ENCODE results near the gene BCAS3.

BCAS3 gene

GRCh38 chr17:61167075-61167474, 489.4 kb downstream of the BCAS3 start:
- no CpG with 5 or more reads among the region's 1 CpG for WGBS (ENCODE audit: extremely low coverage, insufficient coverage, insufficient read length)
- Histone ChIP-seq H3K27ac (ENCODE audit: low read depth, low read length) (no peak overlapping the region), H3K4me1 (ENCODE audit: control insufficient read depth in 1 of 2, insufficient read depth in 2 of 2, low read length in 2 of 2) (no peaks in the 10 kb centered on the region), H3K18ac (ENCODE audit: low read length) (no peak overlapping the region), H3K79me2 (ENCODE audit: control insufficient read depth, insufficient read depth, low read length, poor library complexity) (no peaks in the 10 kb centered on the region), H3K9ac (ENCODE audit: low read length) (no peak overlapping the region), H3K4me2 (ENCODE audit: low read length) (no peak overlapping the region), H2AFZ (ENCODE audit: insufficient read depth, low read length, poor library complexity) (no peak overlapping the region), H3K23ac (ENCODE audit: low read length) (no peak overlapping the region), H4K91ac (ENCODE audit: low read depth, low read length) (no peak overlapping the region), H3K4me3 (ENCODE audit: low read depth, low read length) (no peak overlapping the region), H2BK120ac (ENCODE audit: insufficient read depth, low read length, poor library complexity) (no peak overlapping the region), H3K9me3 (ENCODE audit: insufficient read depth, low read depth, low read length) (no peaks in the 10 kb centered on the region), H4K12ac (ENCODE audit: low read depth, low read length) (no peak overlapping the region), H3K79me1 (ENCODE audit: low read length) (no peaks in the 10 kb centered on the region), H4K8ac (ENCODE audit: low read depth, low read length) (no peak overlapping the region), H2BK5ac (ENCODE audit: low read depth, low read length, poor library complexity) (no peak overlapping the region), H2BK12ac (ENCODE audit: low read length) (no peak overlapping the region), H3K27me3 (ENCODE audit: insufficient read depth, low read length) (no peaks in the 10 kb centered on the region), H3K4ac (ENCODE audit: low read depth, low read length) (no peak overlapping the region), H3K14ac (ENCODE audit: low read length) (no peak overlapping the region), H2AK5ac (ENCODE audit: low read length) (no peak overlapping the region), H3K36me3 (ENCODE audit: control insufficient read depth in 1 of 2, insufficient read depth in 2 of 2, low read length in 2 of 2) (peaks cover 0 to 2% of the 10 kb centered on the region in 2 experiments)
- DNase-seq, result no peak

GRCh38 chr17:61168506-61168905, 490.9 kb downstream of the BCAS3 start:
- no peak overlapping the region for H3K4me3 ChIP-seq (ENCODE audit: low read depth, low read length)
- H2BK120ac ChIP-seq (ENCODE audit: insufficient read depth, low read length, poor library complexity), result no peak overlapping the region
- no peaks in the 10 kb centered on the region for H3K4me1 ChIP-seq (ENCODE audit: control insufficient read depth in 1 of 2, insufficient read depth in 2 of 2, low read length in 2 of 2)
- no peak overlapping the region for H2AK5ac ChIP-seq (ENCODE audit: low read length)
- H2BK12ac ChIP-seq (ENCODE audit: low read length), result no peak overlapping the region
- peaks cover 0 to 2% of the 10 kb centered on the region in 2 experiments for H3K36me3 ChIP-seq (ENCODE audit: control insufficient read depth in 1 of 2, insufficient read depth in 2 of 2, low read length in 2 of 2)
- H3K79me2 ChIP-seq (ENCODE audit: control insufficient read depth, insufficient read depth, low read length, poor library complexity), result no peaks in the 10 kb centered on the region
- no peak overlapping the region for H3K18ac ChIP-seq (ENCODE audit: low read length)
- H2BK5ac ChIP-seq (ENCODE audit: low read depth, low read length, poor library complexity), result no peak overlapping the region
- H3K9me3 ChIP-seq (ENCODE audit: insufficient read depth, low read depth, low read length), result no peaks in the 10 kb centered on the region
- H3K27ac ChIP-seq (ENCODE audit: low read depth, low read length), result no peak overlapping the region
- no peak overlapping the region for H3K23ac ChIP-seq (ENCODE audit: low read length)
- no peaks in the 10 kb centered on the region for H3K79me1 ChIP-seq (ENCODE audit: low read length)
- no peak overlapping the region for H3K9ac ChIP-seq (ENCODE audit: low read length)
- no peak overlapping the region for H4K91ac ChIP-seq (ENCODE audit: low read depth, low read length)
- H4K8ac ChIP-seq (ENCODE audit: low read depth, low read length), result no peak overlapping the region
- WGBS (ENCODE audit: extremely low coverage, insufficient coverage, insufficient read length), result no CpG with 5 or more reads among the region's 2 CpGs
- no peak overlapping the region for H4K12ac ChIP-seq (ENCODE audit: low read depth, low read length)
- no peak for DNase-seq
- no peaks in the 10 kb centered on the region for H3K27me3 ChIP-seq (ENCODE audit: insufficient read depth, low read length)
- H2AFZ ChIP-seq (ENCODE audit: insufficient read depth, low read length, poor library complexity), result no peak overlapping the region
- H3K4ac ChIP-seq (ENCODE audit: low read depth, low read length), result no peak overlapping the region
- no peak overlapping the region for H3K14ac ChIP-seq (ENCODE audit: low read length)
- no peak overlapping the region for H3K4me2 ChIP-seq (ENCODE audit: low read length)

GRCh38 chr17:61174310-61174709, 496.7 kb downstream of the BCAS3 start:
- H2BK12ac ChIP-seq (ENCODE audit: low read length), result no peak overlapping the region
- H3K79me1 ChIP-seq (ENCODE audit: low read length), result no peaks in the 10 kb centered on the region
- H3K9me3 ChIP-seq (ENCODE audit: insufficient read depth, low read depth, low read length), result no peaks in the 10 kb centered on the region
- no CpG with 5 or more reads among the region's 1 CpG for WGBS (ENCODE audit: extremely low coverage, insufficient coverage, insufficient read length)
- no peak overlapping the region for H2BK120ac ChIP-seq (ENCODE audit: insufficient read depth, low read length, poor library complexity)
- H4K12ac ChIP-seq (ENCODE audit: low read depth, low read length), result no peak overlapping the region
- H3K4me2 ChIP-seq (ENCODE audit: low read length), result no peak overlapping the region
- H3K14ac ChIP-seq (ENCODE audit: low read length), result no peak overlapping the region
- no peak overlapping the region for H3K9ac ChIP-seq (ENCODE audit: low read length)
- H3K18ac ChIP-seq (ENCODE audit: low read length), result no peak overlapping the region
- no peak overlapping the region for H2AK5ac ChIP-seq (ENCODE audit: low read length)
- H3K23ac ChIP-seq (ENCODE audit: low read length), result no peak overlapping the region
- no peak overlapping the region for H3K4ac ChIP-seq (ENCODE audit: low read depth, low read length)
- no peak overlapping the region for H4K91ac ChIP-seq (ENCODE audit: low read depth, low read length)
- no peak overlapping the region for H2BK5ac ChIP-seq (ENCODE audit: low read depth, low read length, poor library complexity)
- H3K79me2 ChIP-seq (ENCODE audit: control insufficient read depth, insufficient read depth, low read length, poor library complexity), result no peaks in the 10 kb centered on the region
- H3K4me1 ChIP-seq (ENCODE audit: control insufficient read depth in 1 of 2, insufficient read depth in 2 of 2, low read length in 2 of 2), result no peaks in the 10 kb centered on the region
- no peak overlapping the region for H3K4me3 ChIP-seq (ENCODE audit: low read depth, low read length)
- no peak overlapping the region for H3K27ac ChIP-seq (ENCODE audit: low read depth, low read length)
- no peak for DNase-seq
- no peaks in the 10 kb centered on the region for H3K27me3 ChIP-seq (ENCODE audit: insufficient read depth, low read length)
- no peak overlapping the region for H2AFZ ChIP-seq (ENCODE audit: insufficient read depth, low read length, poor library complexity)
- no peak overlapping the region for H4K8ac ChIP-seq (ENCODE audit: low read depth, low read length)
- peaks cover 0 to 2% of the 10 kb centered on the region in 2 experiments for H3K36me3 ChIP-seq (ENCODE audit: control insufficient read depth in 1 of 2, insufficient read depth in 2 of 2, low read length in 2 of 2)

- no peak overlapping the region for H2BK12ac ChIP-seq (ENCODE audit: low read length)
- no peak overlapping the region for H3K18ac ChIP-seq (ENCODE audit: low read length)
- no peak overlapping the region for H4K91ac ChIP-seq (ENCODE audit: low read depth, low read length)
- H4K8ac ChIP-seq (ENCODE audit: low read depth, low read length), result no peak overlapping the region
- no peak overlapping the region for H2AFZ ChIP-seq (ENCODE audit: insufficient read depth, low read length, poor library complexity)
- H2BK5ac ChIP-seq (ENCODE audit: low read depth, low read length, poor library complexity), result no peak overlapping the region
- no peak overlapping the region for H3K27ac ChIP-seq (ENCODE audit: low read depth, low read length)
- H3K36me3 ChIP-seq (ENCODE audit: control insufficient read depth in 1 of 2, insufficient read depth in 2 of 2, low read length in 2 of 2), result peaks cover 0 to under 1% of the 10 kb centered on the region in 2 experiments
- no peak overlapping the region for H3K4ac ChIP-seq (ENCODE audit: low read depth, low read length)
- no peak overlapping the region for H2AK5ac ChIP-seq (ENCODE audit: low read length)
- H3K4me2 ChIP-seq (ENCODE audit: low read length), result no peak overlapping the region
- H4K12ac ChIP-seq (ENCODE audit: low read depth, low read length), result no peak overlapping the region
- WGBS (ENCODE audit: extremely low coverage, insufficient coverage, insufficient read length), result no CpG with 5 or more reads among the region's 4 CpGs
- H3K79me1 ChIP-seq (ENCODE audit: low read length), result no peaks in the 10 kb centered on the region
- H3K4me1 ChIP-seq (ENCODE audit: control insufficient read depth in 1 of 2, insufficient read depth in 2 of 2, low read length in 2 of 2), result peaks cover 0 to 2% of the 10 kb centered on the region in 2 experiments
- H3K27me3 ChIP-seq (ENCODE audit: insufficient read depth, low read length), result no peaks in the 10 kb centered on the region
- H3K23ac ChIP-seq (ENCODE audit: low read length), result no peak overlapping the region
- H3K9me3 ChIP-seq (ENCODE audit: insufficient read depth, low read depth, low read length), result no peaks in the 10 kb centered on the region
- no peak overlapping the region for H2BK120ac ChIP-seq (ENCODE audit: insufficient read depth, low read length, poor library complexity)
- DNase-seq, result no peak
- no peaks in the 10 kb centered on the region for H3K79me2 ChIP-seq (ENCODE audit: control insufficient read depth, insufficient read depth, low read length, poor library complexity)
- H3K9ac ChIP-seq (ENCODE audit: low read length), result no peak overlapping the region
- no peak overlapping the region for H3K4me3 ChIP-seq (ENCODE audit: low read depth, low read length)
- H3K14ac ChIP-seq (ENCODE audit: low read length), result no peak overlapping the region
Measured at GRCh38 chr17:61175298-61176142, 497.9 kb downstream of the BCAS3 start.
